ENCODE results near the gene TMEM203. TPM values are rescaled to one million over a fixed set of nuclear protein-coding genes. Genes with fewer than 3 reads are reported as not detected.

TMEM203 gene
- polyA plus RNA-seq, 1 of the 3 experiments (the other 2 are of a cell fraction): 55.6 TPM

- peak; percentile 94 for TF ChIP-seq TAF1 (IDR thresholded peaks at IDR 0.05; ENCODE audit: borderline replicate concordance, low read depth, low read length)
- no peak for TF ChIP-seq RFX5 (IDR thresholded peaks at IDR 0.05; ENCODE audit: low read length)
- no peak for TF ChIP-seq EZH2phosphoT487 (IDR thresholded peaks at IDR 0.05; ENCODE audit: borderline replicate concordance, low read depth)
- no peak for TF ChIP-seq EP300 (IDR thresholded peaks at IDR 0.05; ENCODE audit: borderline replicate concordance in 1 of 2, low read depth in 1 of 2, low read length in 1 of 2)
- TF ChIP-seq USF2 (IDR thresholded peaks at IDR 0.05; ENCODE audit: borderline replicate concordance, low read depth, low read length): peak; percentile 10; the same call in 1 of the 2 replicates
- TF ChIP-seq CHD2 (IDR thresholded peaks at IDR 0.05; ENCODE audit: low read length, partially characterized antibody): peak; percentile 80
- peak; percentile 96 for TF ChIP-seq ELF1 (IDR thresholded peaks at IDR 0.05)
- TF ChIP-seq MAX (IDR thresholded peaks at IDR 0.05; ENCODE audit: low read depth): no peak
Measured at GRCh38 chr9:137200311-137201204, 4.9 kb downstream of the TMEM203 start, which contains the start of gene TPRN (continued).

GRCh38 chr9:137199411-137200121, 5.9 kb downstream of the TMEM203 start:
- Histone ChIP-seq H3K9me3 (no peaks in the 10 kb centered on the region), H4K20me1 (ENCODE audit: insufficient read depth) (peaks cover 39% of the 10 kb centered on the region), H3K79me2 (ENCODE audit: insufficient read depth) (peaks cover 72% of the 10 kb centered on the region), H3K4me2 (peak overlapping the region; percentile 86), H3K9me2 (no peaks in the 10 kb centered on the region), H3K4me1 (ENCODE audit: control insufficient read depth in 1 of 2, insufficient read depth in 2 of 2, low read depth in 1 of 2, low read length in 1 of 2) (peaks cover 15 to 41% of the 10 kb centered on the region in 2 experiments; a peak in 3 of 4 replicates), H3F3A (replicated peaks; ENCODE audit: insufficient read depth) (peaks cover 14% of the 10 kb centered on the region), H3K4me3 (ENCODE audit: low read depth in 2 of 2, low read length in 1 of 2) (peak overlapping the region; percentile 41 to 83; a peak in 2 of 4 replicates), H2AFZ (ENCODE audit: low read depth) (no peak overlapping the region), H3K36me3 (replicated peaks in 1 of 2; ENCODE audit: control insufficient read depth in 1 of 2, insufficient read depth in 2 of 2, low read length in 1 of 2) (no peaks in the 10 kb centered on the region), H3K9ac (no peak overlapping the region), H3K27me3 (ENCODE audit: insufficient read depth) (no peaks in the 10 kb centered on the region), H3K27ac (ENCODE audit: low read depth in 2 of 2, low read length in 1 of 2) (no peak overlapping the region)
- TF ChIP-seq FOSL2 (IDR thresholded peaks at IDR 0.05; ENCODE audit: borderline replicate concordance, low read depth) (no peak), CHD2 (IDR thresholded peaks at IDR 0.05; ENCODE audit: low read length, partially characterized antibody) (no peak), POLR2AphosphoS5 (IDR thresholded peaks at IDR 0.05; ENCODE audit: low read depth, low read length) (no peak), USF2 (IDR thresholded peaks at IDR 0.05; ENCODE audit: borderline replicate concordance, low read depth, low read length) (no peak), YY1 (IDR thresholded peaks at IDR 0.05; ENCODE audit: low read depth) (no peak), GABPA (IDR thresholded peaks at IDR 0.05; ENCODE audit: low read depth) (no peak), REST (IDR thresholded peaks at IDR 0.05; ENCODE audit: low read depth, low read length) (no peak), MXI1 (IDR thresholded peaks at IDR 0.05; ENCODE audit: low read depth, low read length) (no peak), USF1 (IDR thresholded peaks at IDR 0.05; ENCODE audit: borderline replicate concordance, low read depth) (no peak), NFIC (IDR thresholded peaks at IDR 0.05; ENCODE audit: borderline replicate concordance) (no peak), EZH2phosphoT487 (IDR thresholded peaks at IDR 0.05; ENCODE audit: borderline replicate concordance, low read depth) (no peak), SMC3 (IDR thresholded peaks at IDR 0.05; ENCODE audit: low read depth, low read length) (no peak), RFX5 (IDR thresholded peaks at IDR 0.05; ENCODE audit: low read length) (no peak), GATA2 (CRISPR knock-in tag; IDR thresholded peaks at IDR 0.05) (no peak), ELF1 (IDR thresholded peaks at IDR 0.05) (no peak), TCF12 (IDR thresholded peaks at IDR 0.05) (no peak), JUND (IDR thresholded peaks at IDR 0.05) (no peak), RCOR1 (IDR thresholded peaks at IDR 0.05; ENCODE audit: low read length) (no peak)
- DNase-seq: no peak
- 15% methylated on average over 17 of the region's 51 CpGs for WGBS (ENCODE audit: low lambda C conversion rate)
- ChIA-PET POLR2A (interaction anchor here (0.6 to 2.5 kb wide), 3 partner anchors 11 to 367 kb away, joined by 4 to 20 read pairs (median 6); partner anchors contain the start of genes ANAPC2, SSNA1 and TUBB4B), CTCF (interaction anchor here (0.8 to 1.7 kb wide), 5 partner anchors 10 to 70 kb away, joined by 3 to 6 read pairs (median 3); partner anchors contain the start of genes RNF224 and TUBB4B)
